NCI-H146 treated with DMSO at 0.1 percent for 48 hours (cell line): ENCODE measurements around the gene NR4A1.

ENCODE experiments used
- DNase-seq: peaks from one replicate; lab custom pipeline; 2025; ENCODE audit not compliant: unreplicated experiment; lab: John Stamatoyannopoulos, UW

Gene NR4A1

DNA sequence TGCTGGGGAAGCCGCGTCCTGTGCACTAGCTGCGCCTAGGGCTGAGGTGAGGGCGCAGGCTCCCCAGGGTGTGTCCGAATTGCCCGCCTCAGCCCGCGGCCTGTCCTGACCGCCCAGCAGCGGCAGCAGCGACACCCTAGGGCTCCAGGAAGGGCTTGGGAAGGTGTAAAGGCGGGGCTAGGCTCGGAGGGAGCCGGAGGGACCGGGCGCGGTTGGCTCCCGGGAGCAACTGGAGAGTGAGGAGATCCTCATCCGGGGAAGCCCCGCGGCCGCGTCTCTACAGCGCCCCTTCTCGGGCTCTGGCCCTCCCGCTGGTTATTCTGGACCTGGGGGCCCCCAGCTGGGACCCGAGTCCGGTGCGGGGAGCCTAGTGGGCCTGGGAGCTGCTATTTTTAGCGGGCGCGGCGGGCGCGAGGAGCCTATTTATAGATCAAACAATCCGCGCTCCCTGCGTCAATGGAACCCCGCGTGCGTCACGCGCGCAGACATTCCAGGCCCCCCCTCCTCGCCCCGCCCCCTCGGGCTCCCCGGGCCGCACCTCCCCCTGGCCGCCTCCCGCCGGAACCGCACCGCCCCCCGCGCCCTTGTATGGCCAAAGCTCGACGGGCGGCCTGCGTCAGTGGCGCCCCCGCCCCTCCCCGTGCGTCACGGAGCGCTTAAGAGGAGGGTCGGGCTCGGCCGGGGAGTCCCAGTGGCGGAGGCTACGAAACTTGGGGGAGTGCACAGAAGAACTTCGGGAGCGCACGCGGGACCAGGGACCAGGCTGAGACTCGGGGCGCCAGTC lies at the start of gene NR4A1:
Gene NR4A1 (plus strand): TSS at position 685 of the 784 bp plus-strand sequence. CDS start 2,887 bp downstream, outside the sequence.
- DNase-seq, result peak; percentile 81

GRCh38 chr12:52003016-52003550 lies 48.2 kb upstream of the NR4A1 start:
- no peak for DNase-seq

DNA sequence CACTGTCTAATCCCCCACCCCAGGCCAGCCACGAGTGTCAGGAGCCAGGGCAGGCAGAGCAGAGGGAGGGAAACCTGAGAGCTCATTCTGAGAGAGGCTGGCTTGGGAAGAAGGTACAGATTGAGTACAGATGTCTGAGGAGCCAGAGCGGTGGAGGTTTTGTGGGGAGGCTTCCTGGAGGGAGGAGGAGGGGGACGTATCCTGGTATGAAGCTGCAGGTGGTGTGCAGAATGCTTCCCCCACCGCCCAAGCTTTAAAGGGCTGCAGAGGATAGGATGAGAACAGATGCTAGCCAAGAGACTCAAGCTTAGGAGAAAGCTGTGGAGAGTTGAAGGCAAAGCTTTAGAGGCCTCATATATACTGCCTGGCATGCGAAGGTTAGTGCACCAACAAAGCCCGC lies 47.7 kb upstream of the NR4A1 start:
- no peak for DNase-seq

DNA sequence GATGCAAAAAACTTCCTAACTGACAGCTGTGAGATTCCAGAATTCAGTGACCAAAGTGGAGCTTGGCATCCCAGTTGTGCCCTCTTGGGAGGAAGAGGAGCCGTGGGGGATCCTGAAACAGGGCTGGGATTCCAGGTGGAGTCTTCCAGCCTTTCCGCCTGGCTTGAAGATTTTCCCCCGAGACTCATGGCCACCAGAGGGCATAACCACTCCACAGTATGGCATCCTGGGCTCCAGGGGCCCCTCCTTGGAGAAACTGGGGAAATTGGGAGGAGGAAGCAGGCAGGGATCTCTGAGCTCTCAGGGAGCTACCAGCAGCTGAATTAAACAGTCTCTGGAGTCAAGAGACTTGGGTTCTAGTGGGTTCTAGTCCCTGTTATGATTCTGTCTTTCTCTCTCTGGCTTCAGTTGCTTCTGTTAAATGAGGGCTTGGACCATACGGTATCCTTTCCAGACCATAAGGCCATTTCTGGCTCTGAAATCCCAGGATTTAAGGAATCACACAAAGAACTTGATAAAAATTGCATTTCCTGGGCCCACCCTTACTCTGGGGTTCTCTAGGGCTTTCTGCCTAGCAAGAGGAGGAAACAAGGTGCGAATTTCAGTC lies 47.1 kb upstream of the NR4A1 start:
- DNase-seq, result peak; percentile 43

GRCh38 chr12:52005218-52005902 lies 45.9 kb upstream of the NR4A1 start:
- DNase-seq, result no peak

DNA sequence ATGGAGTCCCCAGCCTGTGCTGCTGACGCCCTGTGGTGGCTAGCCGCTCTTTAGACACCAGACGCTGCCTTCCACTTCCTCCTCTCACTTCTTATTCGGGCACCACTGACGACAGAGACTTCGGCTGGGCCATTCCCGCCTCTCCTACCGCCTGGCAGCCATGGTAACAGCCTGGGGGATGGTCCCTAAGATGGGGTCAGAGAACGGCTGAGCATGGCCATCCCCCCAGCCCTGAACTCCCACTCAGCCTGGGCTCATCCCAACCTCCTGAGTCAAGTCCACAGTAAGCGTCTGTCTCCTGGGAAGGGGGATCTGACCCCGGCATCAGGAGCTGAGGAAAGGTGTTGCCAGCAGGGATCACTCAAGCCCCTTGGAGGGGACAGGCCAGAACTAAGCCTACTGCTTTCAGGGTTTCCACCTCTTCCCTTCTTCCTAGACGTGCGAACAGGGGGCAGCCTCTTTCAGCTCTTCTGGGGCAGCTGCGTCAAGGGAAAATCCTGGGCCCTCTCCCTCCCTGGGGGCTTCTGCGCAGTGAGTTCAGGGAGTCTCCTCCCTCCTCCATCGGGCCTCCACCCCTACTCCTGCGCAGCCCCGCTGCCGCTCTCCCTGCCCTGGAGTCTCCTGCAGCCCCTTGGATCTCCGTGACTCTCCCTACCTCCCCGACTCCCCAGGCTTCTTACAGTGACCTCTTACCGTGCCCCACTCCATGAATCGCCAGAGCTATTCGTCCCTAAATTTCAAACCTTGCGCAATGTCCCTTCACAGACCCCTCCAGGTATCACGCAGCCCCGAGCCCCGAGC lies 45.1 kb upstream of the NR4A1 start:
- no peak for DNase-seq

DNA sequence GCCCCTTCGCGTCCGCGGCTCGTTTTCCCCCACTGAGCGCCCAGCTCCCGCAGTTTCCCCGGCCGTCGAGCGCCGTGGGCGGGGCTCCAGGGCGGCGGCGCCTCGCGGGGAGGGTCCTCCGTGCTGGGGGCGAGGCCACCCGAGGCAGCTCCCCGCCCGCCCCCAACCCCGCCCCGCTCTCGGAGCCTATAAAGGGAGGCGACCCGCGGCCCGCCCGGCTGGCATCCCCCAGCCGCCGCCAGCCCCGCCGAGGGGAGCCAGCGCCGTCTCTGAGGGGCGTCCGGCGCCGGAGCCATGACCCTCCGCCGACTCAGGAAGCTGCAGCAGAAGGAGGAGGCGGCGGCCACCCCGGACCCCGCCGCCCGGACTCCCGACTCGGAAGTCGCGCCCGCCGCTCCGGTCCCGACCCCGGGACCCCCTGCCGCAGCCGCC lies 44.5 kb upstream of the NR4A1 start, which contains the start of gene TAMALIN:
Gene TAMALIN (plus strand): TSS at position 221 of the 432 bp plus-strand sequence. CDS start 74 bp downstream, at position 295.
- DNase-seq, result peak; percentile 44

DNA sequence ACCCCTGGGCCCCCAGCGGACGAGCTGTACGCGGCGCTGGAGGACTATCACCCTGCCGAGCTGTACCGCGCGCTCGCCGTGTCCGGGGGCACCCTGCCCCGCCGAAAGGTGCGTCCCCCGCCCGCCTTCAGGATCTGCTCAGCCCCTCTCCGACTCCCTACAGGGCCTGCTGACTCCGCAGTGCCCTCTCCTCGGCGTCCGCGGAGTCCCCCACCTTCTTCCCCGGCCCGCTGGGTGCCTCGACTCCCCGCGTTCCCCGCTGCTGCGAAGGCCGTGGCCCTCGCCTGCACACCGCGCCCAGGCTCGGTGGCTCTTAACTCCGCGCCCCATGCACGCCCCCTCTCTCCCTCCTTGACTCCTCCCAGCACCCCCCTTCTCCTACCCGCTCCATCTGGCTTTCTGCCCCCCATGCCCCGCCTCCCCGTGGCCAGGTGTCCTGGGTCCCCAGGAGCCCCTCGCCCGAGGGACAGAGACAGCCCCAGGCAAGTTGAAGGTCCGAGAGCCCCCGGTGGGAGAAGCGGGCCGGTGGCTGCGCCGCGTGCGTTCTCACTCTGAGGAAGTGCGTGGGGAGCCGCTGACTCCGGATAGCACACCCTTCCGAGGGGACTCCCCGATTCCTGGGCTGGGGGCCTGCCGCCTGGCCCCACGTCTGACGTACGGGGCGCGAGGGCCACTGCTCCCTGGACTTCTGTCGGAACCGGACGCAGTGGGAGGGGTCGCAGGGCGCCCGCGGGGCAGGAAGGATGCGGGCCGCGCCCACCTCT lies 43.9 kb upstream of the NR4A1 start:
- no peak for DNase-seq

DNA sequence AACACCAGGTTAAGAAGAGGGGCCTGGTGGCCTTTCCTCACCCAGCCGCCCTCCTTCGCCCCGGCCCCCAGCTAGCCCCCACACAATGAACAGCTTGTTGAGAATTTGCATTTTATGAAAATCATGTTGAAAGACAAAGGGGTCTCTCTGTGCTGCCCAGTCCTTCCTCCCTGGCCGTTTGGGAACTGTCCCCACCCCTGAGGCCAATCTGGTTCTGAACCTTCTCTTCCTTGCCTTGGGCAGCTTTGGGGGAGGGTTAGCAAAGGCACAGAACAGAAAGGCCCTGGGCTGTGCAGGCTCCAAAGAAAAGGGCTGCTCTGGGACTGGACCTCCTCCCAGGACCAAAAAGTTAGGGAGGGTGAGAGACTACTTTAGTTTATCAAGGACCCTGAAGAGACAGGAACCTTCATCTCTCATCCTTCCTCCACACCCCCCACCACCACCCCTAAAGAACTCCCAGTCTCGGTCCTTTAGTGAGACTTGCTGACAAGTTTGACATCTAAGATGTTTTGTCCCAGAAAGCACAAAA lies 43.2 kb upstream of the NR4A1 start:
- no peak for DNase-seq

DNA sequence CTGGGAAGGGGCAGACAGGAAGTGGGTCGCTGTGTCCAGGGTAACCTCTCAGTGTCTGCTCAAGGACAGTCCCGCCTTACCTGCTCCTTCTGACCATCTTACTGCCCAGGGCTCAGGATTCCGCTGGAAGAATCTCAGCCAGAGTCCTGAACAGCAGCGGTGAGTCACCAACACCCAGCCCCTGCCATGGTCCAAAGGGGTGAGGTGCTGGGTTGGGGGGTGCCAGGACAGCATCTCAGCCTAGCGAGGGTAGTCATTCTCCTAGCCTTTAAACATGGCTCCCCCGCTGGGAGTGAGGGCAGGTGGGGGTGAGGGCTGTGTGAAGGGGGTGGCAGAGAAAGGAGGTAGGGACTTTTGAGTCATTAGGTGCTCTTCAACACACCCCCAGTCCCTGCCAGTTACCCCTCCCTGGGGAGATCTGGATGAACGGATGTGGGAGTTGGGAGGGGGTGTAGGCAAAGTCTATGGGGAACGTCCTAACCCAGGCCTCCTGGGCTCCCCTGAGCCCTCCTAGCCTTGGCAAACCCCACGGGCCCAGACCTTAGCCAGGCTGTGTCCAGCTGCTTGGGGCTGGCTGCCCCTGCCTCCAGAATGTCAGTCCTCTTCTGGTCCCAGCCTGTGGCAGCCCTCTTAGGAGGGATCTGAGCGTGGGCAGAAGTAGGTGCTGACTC lies 42.0 kb upstream of the NR4A1 start:
- DNase-seq, result no peak

- no peak for DNase-seq
These were observed 41.1 kb upstream of the NR4A1 start for GRCh38 chr12:52010152-52010622.

DNA sequence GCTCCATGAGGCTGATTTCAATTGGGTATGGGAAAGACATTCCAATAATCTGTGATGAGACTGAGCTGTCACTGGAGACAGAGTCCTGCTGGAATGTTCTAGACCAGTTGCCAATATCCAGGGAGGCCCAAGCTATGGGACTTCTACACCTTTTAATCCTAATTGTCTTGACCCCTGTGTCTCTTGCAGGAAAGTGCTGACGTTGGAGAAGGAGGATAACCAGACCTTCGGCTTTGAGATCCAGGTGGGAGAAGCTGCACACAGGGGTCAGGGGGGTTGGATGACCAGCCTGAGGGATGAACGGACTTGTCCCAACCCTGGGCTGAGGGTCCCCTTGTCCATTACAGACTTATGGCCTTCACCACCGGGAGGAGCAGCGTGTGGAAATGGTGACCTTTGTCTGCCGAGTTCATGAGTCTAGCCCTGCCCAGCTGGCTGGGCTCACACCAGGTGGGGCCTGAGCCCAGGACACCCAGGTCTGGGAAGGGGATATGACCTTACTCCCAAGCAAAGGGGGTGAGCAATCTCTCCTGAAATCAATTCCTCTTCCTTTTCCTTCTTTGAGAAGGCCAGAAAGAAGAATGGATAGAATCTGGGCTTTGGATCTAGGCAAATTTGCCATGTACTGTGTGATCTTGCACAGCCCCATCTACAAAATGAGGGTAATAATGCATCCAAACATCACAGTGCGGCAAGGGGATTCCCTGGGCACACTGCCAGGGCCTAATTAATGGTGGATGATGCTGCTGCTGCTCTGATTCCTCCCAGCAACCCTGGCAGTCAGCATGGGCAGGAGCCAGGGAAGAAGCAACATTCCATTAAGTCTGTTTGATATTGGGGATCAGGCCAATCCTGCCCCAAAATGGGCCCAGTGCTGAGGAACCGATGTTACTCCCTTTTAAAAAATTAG lies 40.3 kb upstream of the NR4A1 start:
- no peak for DNase-seq

GRCh38 chr12:52011602-52012214 lies 39.5 kb upstream of the NR4A1 start:
- no peak for DNase-seq

GRCh38 chr12:52013626-52014310 lies 37.5 kb upstream of the NR4A1 start:
- no peak for DNase-seq

DNA sequence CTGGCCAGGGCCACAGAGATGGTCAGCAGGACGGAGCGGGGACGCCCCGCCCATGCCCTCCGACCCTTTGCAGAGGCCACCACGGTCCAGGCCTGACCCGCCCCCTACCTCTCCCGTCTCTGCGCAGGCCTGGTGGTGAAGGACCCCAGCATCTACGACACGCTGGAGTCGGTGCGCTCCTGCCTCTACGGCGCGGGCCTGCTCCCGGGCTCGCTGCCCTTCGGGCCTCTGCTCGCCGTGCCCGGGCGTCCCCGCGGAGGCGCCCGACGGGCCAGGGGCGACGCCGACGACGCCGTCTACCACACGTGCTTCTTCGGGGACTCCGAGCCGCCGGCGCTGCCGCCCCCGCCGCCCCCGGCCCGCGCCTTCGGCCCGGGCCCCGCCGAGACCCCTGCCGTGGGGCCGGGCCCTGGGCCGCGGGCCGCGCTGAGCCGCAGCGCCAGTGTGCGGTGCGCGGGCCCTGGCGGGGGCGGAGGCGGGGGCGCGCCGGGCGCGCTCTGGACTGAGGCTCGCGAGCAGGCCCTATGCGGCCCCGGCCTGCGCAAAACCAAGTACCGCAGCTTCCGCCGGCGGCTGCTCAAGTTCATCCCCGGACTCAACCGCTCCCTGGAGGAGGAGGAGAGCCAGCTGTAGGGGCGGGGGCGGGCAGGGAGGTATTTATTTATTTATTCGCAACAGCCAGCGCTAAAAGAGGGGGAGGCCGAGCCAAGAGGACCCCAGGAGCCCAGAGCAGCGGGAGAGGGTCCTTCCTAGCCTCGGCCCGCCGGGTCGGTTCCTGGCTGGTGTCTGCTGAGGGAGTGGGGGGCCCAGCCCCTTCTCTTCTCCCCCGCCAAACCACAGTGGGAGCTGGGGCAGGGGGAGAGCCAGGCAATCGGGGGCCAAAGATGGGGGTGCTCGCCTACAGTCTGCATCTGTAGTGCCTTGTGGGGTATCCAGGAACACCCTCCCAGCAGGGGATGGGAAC lies 36.4 kb upstream of the NR4A1 start:
- DNase-seq, result no peak

DNA sequence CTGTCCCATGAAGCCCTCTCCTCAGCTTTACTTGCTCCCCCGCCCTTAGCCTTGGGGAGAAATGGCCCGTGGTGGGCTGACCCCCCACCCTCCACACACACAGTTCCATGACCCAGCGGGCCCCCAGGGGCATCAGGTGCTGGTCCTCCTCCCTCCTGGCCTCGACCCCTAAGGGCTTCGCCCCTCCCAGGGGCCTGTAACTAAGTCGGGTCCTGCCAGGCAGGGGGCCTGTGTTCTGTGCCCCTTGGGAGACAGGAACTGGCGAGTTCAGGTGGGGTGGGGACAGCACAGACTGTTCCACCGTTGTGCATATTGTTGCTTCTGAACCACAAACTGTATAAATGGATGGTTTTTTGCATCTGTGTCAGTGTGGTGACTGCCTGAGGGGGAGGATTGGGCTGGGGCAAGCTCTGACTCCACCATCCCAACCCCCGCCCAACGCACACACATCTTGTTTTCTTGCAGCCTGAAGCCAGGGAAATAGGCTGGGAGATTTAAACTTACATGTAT lies 35.7 kb upstream of the NR4A1 start:
- no peak for DNase-seq
